22Rv1 (cell line): Measurements from ENCODE around the gene RABGAP1.

Experiments
- H3K27ac ChIP-seq: fragments of 450-650 bp; 2 replicates; pipeline ENCODE4 v1.5.1; 2017
- CTCF ChIP-seq: fragments of 450-650 bp; IDR thresholded peaks from 2 replicates; pipeline ENCODE4 v1.5.1; 2017; ENCODE audit warnings: mild to moderate bottlenecking
- ZFX ChIP-seq: fragments of 450-650 bp; IDR thresholded peaks from 2 replicates; pipeline ENCODE4 v1.6.1; 2017; ENCODE audit warnings: antibody characterized with exemption, borderline replicate concordance

Gene RABGAP1

GRCh38 chr9:123073441-123073840, 132.6 kb downstream of the RABGAP1 start:
- TF ChIP-seq ZFX (no peak), CTCF (no peak)
- H3K27ac ChIP-seq, result no peak overlapping the region

GRCh38 chr9:123073991-123074422, 133.2 kb downstream of the RABGAP1 start:
- TF ChIP-seq CTCF (no peak), ZFX (no peak)
- no peak overlapping the region for H3K27ac ChIP-seq

- TF ChIP-seq ZFX, result no peak
- TF ChIP-seq CTCF, result no peak
- no peak overlapping the region for H3K27ac ChIP-seq
Observed at GRCh38 chr9:123074628-123075027, 133.8 kb downstream of the RABGAP1 start.

- no peak overlapping the region for H3K27ac ChIP-seq
- no peak for TF ChIP-seq ZFX
- TF ChIP-seq CTCF, result no peak
Observed at GRCh38 chr9:123080444-123080843, 139.6 kb downstream of the RABGAP1 start.

- TF ChIP-seq ZFX, result no peak
- TF ChIP-seq CTCF, result peak; percentile 69
- H3K27ac ChIP-seq, result no peak overlapping the region
Observed at GRCh38 chr9:123081824-123082223, 141.0 kb downstream of the RABGAP1 start.

- H3K27ac ChIP-seq, result no peak overlapping the region
- TF ChIP-seq CTCF, result no peak
- no peak for TF ChIP-seq ZFX
Observed at GRCh38 chr9:123083680-123084079, 142.9 kb downstream of the RABGAP1 start.

- no peak overlapping the region for H3K27ac ChIP-seq
- TF ChIP-seq CTCF (no peak), ZFX (no peak)
Observed at GRCh38 chr9:123084256-123084655, 143.4 kb downstream of the RABGAP1 start.
